Ramos (cell line): ENCODE measurements around the gene CXCL13.
"Not testable (repeated sequence)": the region's sequence is repeated elsewhere in the genome, so short reads cannot be mapped to it uniquely, and the experiment has no call there.

Experiments used
- in situ Hi-C: fragments of 300-500 bp; cut with MboI; formaldehyde crosslinking; loops from one replicate; pipeline ENCODE4 v1.14.3; 2022; ENCODE audit warnings: low sequenced_read_pairs; ENCODE audit not compliant: unreplicated experiment

Gene CXCL13

GRCh38 chr4:77600521-77601451, 4.8 kb upstream of the CXCL13 start:
- in situ Hi-C loops, result loop anchor here (10.0 kb wide), 1 partner anchor 226 kb away; no protein-coding TSS in a partner anchor

GRCh38 chr4:77601614-77602187, 3.9 kb upstream of the CXCL13 start:
- in situ Hi-C loops, result loop anchor here (10.0 kb wide), 1 partner anchor 227 kb away; no protein-coding TSS in a partner anchor

GRCh38 chr4:77613267-77613666, 7.6 kb downstream of the CXCL13 start:
- in situ Hi-C loops, result no loop called here

- in situ Hi-C loops, result no loop called here
Measured at GRCh38 chr4:77615153-77615552, 9.5 kb downstream of the CXCL13 start.

- in situ Hi-C loops, result no loop called here
Measured at GRCh38 chr4:77617203-77617602, 11.6 kb downstream of the CXCL13 start.

GRCh38 chr4:77618383-77619241, 13.0 kb downstream of the CXCL13 start:
- in situ Hi-C loops, result no loop called here

GRCh38 chr4:77619408-77619807, 13.8 kb downstream of the CXCL13 start:
- in situ Hi-C loops, result no loop called here

- in situ Hi-C loops, result no loop called here
Measured at GRCh38 chr4:77621254-77621653, 15.6 kb downstream of the CXCL13 start.

- in situ Hi-C loops, result no loop called here
Measured at GRCh38 chr4:77623091-77623490, 17.5 kb downstream of the CXCL13 start.

- in situ Hi-C loops, result no loop called here
Measured at GRCh38 chr4:77624213-77624612, 18.6 kb downstream of the CXCL13 start.

GRCh38 chr4:77625485-77625884, 19.9 kb downstream of the CXCL13 start:
- in situ Hi-C loops, result no loop called here

- in situ Hi-C loops, result no loop called here
Measured at GRCh38 chr4:77629885-77630284, 24.3 kb downstream of the CXCL13 start.

GRCh38 chr4:77631276-77631675, 25.7 kb downstream of the CXCL13 start:
- in situ Hi-C loops, result no loop called here

- in situ Hi-C loops, result no loop called here
Measured at GRCh38 chr4:77634132-77634785, 28.6 kb downstream of the CXCL13 start.

- in situ Hi-C loops, result no loop called here
Measured at GRCh38 chr4:77635246-77635645, 29.6 kb downstream of the CXCL13 start.

GRCh38 chr4:77635876-77636275, 30.3 kb downstream of the CXCL13 start:
- in situ Hi-C loops, result no loop called here

GRCh38 chr4:77636902-77637301, 31.3 kb downstream of the CXCL13 start:
- in situ Hi-C loops, result no loop called here

- in situ Hi-C loops, result not testable (repeated sequence)
Measured at GRCh38 chr4:77644069-77644468, 38.4 kb downstream of the CXCL13 start.

GRCh38 chr4:77650787-77651186, 45.2 kb downstream of the CXCL13 start:
- in situ Hi-C loops, result no loop called here

GRCh38 chr4:77651820-77652219, 46.2 kb downstream of the CXCL13 start:
- in situ Hi-C loops, result no loop called here
